Fibroblast of lung (primary cell): ENCODE data around the gene DVL3. TPM values are rescaled to one million over a fixed set of nuclear protein-coding genes. Genes with fewer than 3 reads are reported as not detected.
A peak's percentile ranks its signal among the peaks of the same experiment; 100 is the strongest.

Source experiments
- DNase-seq, 2 donors: peaks; one replicate each; pipeline versions ENCODE4 v3.0.0 to v3.0.0-alpha.2; 2010; ENCODE audit warnings: low read depth in 2 of 2
- H2AFZ ChIP-seq: 2 replicates; pipeline ENCODE4 v1.5.1; 2012; ENCODE audit warnings: low read length, control low read depth, inconsistent platforms
- H3K27ac ChIP-seq: 2 replicates; pipeline ENCODE4 v1.5.1; 2011; ENCODE audit warnings: low read length, control low read depth; ENCODE audit not compliant: insufficient read depth
- H3K27me3 ChIP-seq: 2 replicates; pipeline ENCODE4 v1.5.1; 2011; ENCODE audit warnings: mild to moderate bottlenecking, low read length; ENCODE audit not compliant: control insufficient read depth, insufficient read depth
- H3K36me3 ChIP-seq: 2 replicates; pipeline ENCODE4 v1.5.1; 2011; ENCODE audit warnings: low read length; ENCODE audit not compliant: control insufficient read depth, insufficient read depth
- H3K4me1 ChIP-seq: 2 replicates; pipeline ENCODE4 v1.5.1; 2011; ENCODE audit warnings: low read length; ENCODE audit not compliant: control insufficient read depth, insufficient read depth; ENCODE audit errors: extremely low read depth
- H3K4me2 ChIP-seq: 2 replicates; pipeline ENCODE4 v1.5.1; 2011; ENCODE audit warnings: low read length, control low read depth; ENCODE audit not compliant: insufficient read depth; ENCODE audit errors: extremely low read depth
- H3K4me3 ChIP-seq, 4 experiments: fragments of 200-600 bp in 1 of 4; sonication (generic) in 1 of 4; replicated peaks in 1 of 4; 2 replicates each; pipeline ENCODE4 v1.5.1; 2011 to 2016; ENCODE audit warnings: low read length in 4 of 4, low read depth in 3 of 4, mild to moderate bottlenecking in 3 of 4, control low read depth in 2 of 4, inconsistent platforms in 1 of 4, mixed read lengths in 1 of 4; ENCODE audit not compliant: insufficient read depth in 1 of 4; ENCODE audit errors: control extremely low read depth in 1 of 4
- H3K79me2 ChIP-seq: 2 replicates; pipeline ENCODE4 v1.5.1; 2012; ENCODE audit warnings: mild to moderate bottlenecking, low read length, inconsistent platforms; ENCODE audit not compliant: control insufficient read depth, insufficient read depth
- H3K9ac ChIP-seq: 2 replicates; pipeline ENCODE4 v1.5.1; 2011; ENCODE audit warnings: mild to moderate bottlenecking, low read length, control low read depth; ENCODE audit not compliant: insufficient read depth
- H3K9me3 ChIP-seq: 2 replicates; pipeline ENCODE4 v1.5.1; 2012; ENCODE audit warnings: low read depth, low read length; ENCODE audit not compliant: control insufficient read depth, insufficient read depth
- H4K20me1 ChIP-seq: 2 replicates; pipeline ENCODE4 v1.5.1; 2011; ENCODE audit warnings: low read length; ENCODE audit not compliant: control insufficient read depth, insufficient read depth; ENCODE audit errors: extremely low read depth
- CTCF ChIP-seq, 2 donors: IDR thresholded peaks in 1 of 2; conservative IDR thresholded peaks in 1 of 2; 1 replicate in 1 of 2; 2 replicates in 1 of 2; pipeline ENCODE4 v1.5.1; 2011 to 2012; ENCODE audit warnings: low read length in 2 of 2, control low read depth in 1 of 2, inconsistent platforms in 1 of 2, low read depth in 1 of 2, mild to moderate bottlenecking in 1 of 2
- EZH2 ChIP-seq: IDR thresholded peaks from 2 replicates; pipeline ENCODE4 v1.5.1; 2012; ENCODE audit warnings: low read length, control low read depth, mild to moderate bottlenecking; ENCODE audit errors: missing control alignments
- polyA plus RNA-seq, 2 donors: library from polyadenylated mRNA; depleted of rRNA in 1 of 2; stranded (reverse) in 1 of 2; unstranded in 1 of 2; fragments of >200 nt; gene quantifications; 2 replicates each; pipeline ENCODE4 v1.2.1, GENCODE V29; 2011 to 2012; ENCODE audit warnings: missing spikeins in 1 of 2
- total RNA-seq: library from RNA; depleted of rRNA; stranded (reverse); fragments of >200 nt; gene quantifications from 2 replicates; pipeline ENCODE4 v1.2.1, GENCODE V29; 2014

DVL3 gene
- total and polyA plus RNA-seq, 2 donors (not counting 1 experiment from before 2014, with no cell fraction given): 19.8 to 33.7 TPM

- no peak overlapping the region for H3K9ac ChIP-seq
- peak overlapping the region; percentile 65 for H3K27ac ChIP-seq
- no peak for DNase-seq
- peaks cover 16% of the 10 kb centered on the region for H3K79me2 ChIP-seq
- H3K27me3 ChIP-seq: no peaks in the 10 kb centered on the region
- no peak overlapping the region for H3K4me2 ChIP-seq
- H3K9me3 ChIP-seq: no peaks in the 10 kb centered on the region
- no peak overlapping the region for H2AFZ ChIP-seq
- peaks cover 38% of the 10 kb centered on the region for H3K36me3 ChIP-seq
- no peaks in the 10 kb centered on the region for H4K20me1 ChIP-seq
- no peak for TF ChIP-seq EZH2
- TF ChIP-seq CTCF (conservative IDR thresholded peaks at IDR 0.05 in 1 of 2, IDR thresholded peaks at IDR 0.05 in 1 of 2; ENCODE audit: low read depth in 1 of 2, low read length in 2 of 2): no peak
- H3K4me3 ChIP-seq: no peak overlapping the region
- H3K4me1 ChIP-seq: peaks cover 4% of the 10 kb centered on the region
Measured at GRCh38 chr3:184167786-184168185, 12.6 kb downstream of the DVL3 start.

- H3K4me1 ChIP-seq: peaks cover 4% of the 10 kb centered on the region
- H3K27me3 ChIP-seq: no peaks in the 10 kb centered on the region
- H2AFZ ChIP-seq: no peak overlapping the region
- H4K20me1 ChIP-seq: no peaks in the 10 kb centered on the region
- H3K4me3 ChIP-seq: no peak overlapping the region
- no peaks in the 10 kb centered on the region for H3K9me3 ChIP-seq
- H3K36me3 ChIP-seq: peaks cover 36% of the 10 kb centered on the region
- H3K4me2 ChIP-seq: peak overlapping the region; percentile 19
- no peak for TF ChIP-seq CTCF (conservative IDR thresholded peaks at IDR 0.05 in 1 of 2, IDR thresholded peaks at IDR 0.05 in 1 of 2; ENCODE audit: low read depth in 1 of 2, low read length in 2 of 2)
- no peak for TF ChIP-seq EZH2
- H3K9ac ChIP-seq: no peak overlapping the region
- H3K79me2 ChIP-seq: peaks cover 9% of the 10 kb centered on the region
- DNase-seq: peak; percentile 55 to 87
- H3K27ac ChIP-seq: peak overlapping the region; percentile 65
Measured at GRCh38 chr3:184168363-184169120, 13.4 kb downstream of the DVL3 start.

- Histone ChIP-seq H3K4me2 (no peak overlapping the region), H2AFZ (no peak overlapping the region), H3K79me2 (peaks cover 5% of the 10 kb centered on the region), H3K4me3 (no peak overlapping the region), H4K20me1 (no peaks in the 10 kb centered on the region), H3K9me3 (no peaks in the 10 kb centered on the region), H3K27ac (no peak overlapping the region), H3K27me3 (no peaks in the 10 kb centered on the region), H3K9ac (no peak overlapping the region), H3K4me1 (peaks cover 4% of the 10 kb centered on the region), H3K36me3 (peaks cover 26% of the 10 kb centered on the region)
- no peak for DNase-seq
- TF ChIP-seq EZH2 (no peak), CTCF (conservative IDR thresholded peaks at IDR 0.05 in 1 of 2, IDR thresholded peaks at IDR 0.05 in 1 of 2; ENCODE audit: low read depth in 1 of 2, low read length in 2 of 2) (no peak)
Measured at GRCh38 chr3:184169896-184170875, 15.0 kb downstream of the DVL3 start.
